Ovary (tissue), 9 donors: ENCODE results near the gene TUBB3. TPM values are rescaled to one million over a fixed set of nuclear protein-coding genes. Genes with fewer than 3 reads are reported as not detected.

Experiments used
- DNase-seq, 5 donors: peaks; one replicate each; pipeline ENCODE4 v3.0.0-alpha.2; 2019 to 2020
- H3K27ac ChIP-seq, 2 donors: fragments of 200-600 bp; one replicate each; pipeline versions ENCODE4 v1.5.1 to v1.8.0; 2019 to 2022
- H3K27me3 ChIP-seq: fragments of 200-600 bp; one replicate; pipeline ENCODE4 v1.8.0; 2022
- H3K36me3 ChIP-seq: fragments of 200-600 bp; sonication (generic); one replicate; pipeline ENCODE4 v1.5.1; 2019
- H3K4me1 ChIP-seq: one replicate; pipeline ENCODE4 v1.8.1; 2013; ENCODE audit warnings: mild to moderate bottlenecking, moderate library complexity; ENCODE audit not compliant: insufficient read depth
- H3K4me3 ChIP-seq: fragments of 200-600 bp; sonication (generic); one replicate; pipeline ENCODE4 v1.5.1; 2017
- H3K9me3 ChIP-seq, 2 donors: fragments of 200-600 bp in 1 of 2; sonication (generic) in 1 of 2; one replicate each; pipeline versions ENCODE4 v1.5.1 to v1.8.1; 2013 to 2019; ENCODE audit warnings: mild to moderate bottlenecking in 1 of 2, moderate library complexity in 1 of 2
- EP300 ChIP-seq: sonication (generic); formaldehyde crosslinking; IDR thresholded peaks from one replicate; pipeline ENCODE4 v1.6.1; 2017; ENCODE audit warnings: antibody characterized with exemption
- POLR2A ChIP-seq: fragments of 450-650 bp; IDR thresholded peaks from one replicate; pipeline ENCODE4 v1.6.1; 2017; ENCODE audit warnings: antibody characterized with exemption, mild to moderate bottlenecking, moderate library complexity
- WGBS, 3 donors: extraction: QIAGEN DNeasy Blood & Tissue Kit in 1 of 3; methylation state at CpG; one replicate each; pipeline versions ENCODE4 v1.1.5 to v1.1.7; 2013 to 2017; 5-methylcytosine and 5-hydroxymethylcytosine counted together
- intact Hi-C, 4 donors: fragments of 100-400 bp; cut with DNase I; formaldehyde crosslinking; loops; one replicate each; pipeline versions ENCODE4 v1.11.0 to v1.15.1; 2022 to 2023
- polyA plus RNA-seq, 2 donors: library from polyadenylated mRNA; stranded (reverse); fragments of 200-250 nt in 1 of 2; fragments of 350-450 nt in 1 of 2; fragmentation: Illumina TruSeq in 1 of 2; extraction: RNeasy Lipid Tissue Mini Kit (QIAGEN cat#74804) in 1 of 2; gene quantifications; one replicate each; pipeline ENCODE4 v1.2.3, GENCODE V29; 2013 to 2014
- total RNA-seq, 7 donors: library from RNA; depleted of rRNA in 2 of 7; stranded (reverse); fragments of >200 nt in 2 of 7; fragmentation: NEBNext Ultra II Directional in 3 of 7; extraction: Animal tissue kit (Norgen Biotek cat#: 25700) in 3 of 7; gene quantifications; one replicate each; pipeline versions ENCODE4 v1.1.0 to v1.2.4, GENCODE V29; 2016 to 2023
- TF ChIP-seq, protein P1 (sequence below), 3 donors: fragments of 450-650 bp in 2 of 3; fragments of 200-600 bp in 1 of 3; IDR thresholded peaks; one replicate each; pipeline versions ENCODE4 v1.5.1 to v1.8.0; 2016 to 2022; ENCODE audit warnings: antibody characterized with exemption in 3 of 3, mild to moderate bottlenecking in 1 of 3
- donor health status: DM: no; HTN: no; CAD: no; lungs with moderate emphysema.
- donor health status: DM: no; HTN: no; CAD: no.
- donor health status: Bipolar disorder and iron deficiency.
- donor health status: DM: yes; HTN: yes; CAD: no.
- donor health status: DM: no; HTN: no; CAD: no.
- donor health status: DM: yes; HTN: yes; CAD: no.

Gene TUBB3
- total and polyA plus RNA-seq, 9 donors: 0.73 to 22.6 (median 2.5) TPM

DNA sequence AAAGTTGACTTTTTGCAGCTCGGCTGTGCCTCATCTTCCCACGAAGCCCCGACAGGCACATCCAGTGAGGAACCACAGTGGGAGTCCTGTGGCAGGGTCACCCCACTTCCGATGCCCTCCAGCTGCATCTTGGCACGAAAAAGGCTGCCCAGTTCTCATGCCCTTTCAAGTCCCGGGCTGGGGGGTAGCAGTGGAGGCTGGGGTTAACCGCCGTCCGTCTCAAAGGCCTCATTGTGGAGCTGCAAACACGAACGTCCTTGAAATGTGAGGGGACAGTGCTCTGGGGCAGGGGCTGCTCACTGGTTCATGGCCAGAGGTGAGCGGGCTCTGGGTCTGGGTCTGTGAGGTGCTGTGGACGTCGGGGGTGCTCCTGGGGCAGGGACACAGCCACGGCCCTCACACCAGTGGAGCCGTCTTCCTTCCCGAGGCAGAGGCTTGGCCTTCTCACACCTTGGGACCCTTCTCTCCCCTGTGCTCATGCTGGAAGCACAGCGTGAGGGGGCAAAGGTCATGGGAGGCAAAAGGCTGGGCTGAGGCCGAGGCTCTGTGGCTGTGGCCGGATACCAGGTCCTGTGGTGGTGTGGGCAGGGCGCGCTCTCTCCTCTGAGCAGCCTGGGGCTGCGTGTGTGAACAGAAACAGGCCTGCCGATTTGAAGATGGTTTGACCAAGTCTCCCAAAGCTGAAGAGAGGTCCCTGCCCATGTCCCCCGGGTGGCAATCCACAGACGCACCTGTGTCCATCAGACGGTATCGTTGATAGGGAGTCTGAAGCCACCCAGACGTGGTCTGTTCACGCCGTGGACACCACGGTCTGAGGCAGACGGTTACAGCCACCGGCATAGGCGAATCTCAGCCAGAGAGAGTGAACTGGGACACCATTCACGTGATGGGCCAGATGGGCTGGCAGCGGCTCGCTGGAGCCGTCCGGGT lies 7.6 kb upstream of the TUBB3 start:
- no peaks in the 10 kb centered on the region for H3K36me3 ChIP-seq
- no peaks in the 10 kb centered on the region for H3K27me3 ChIP-seq
- no peak overlapping the region for H3K27ac ChIP-seq
- H3K9me3 ChIP-seq: no peaks in the 10 kb centered on the region
- intact Hi-C loops: no loop called here
- TF ChIP-seq EP300 (no peak), POLR2A (no peak)
- TF ChIP-seq, protein P1, sequence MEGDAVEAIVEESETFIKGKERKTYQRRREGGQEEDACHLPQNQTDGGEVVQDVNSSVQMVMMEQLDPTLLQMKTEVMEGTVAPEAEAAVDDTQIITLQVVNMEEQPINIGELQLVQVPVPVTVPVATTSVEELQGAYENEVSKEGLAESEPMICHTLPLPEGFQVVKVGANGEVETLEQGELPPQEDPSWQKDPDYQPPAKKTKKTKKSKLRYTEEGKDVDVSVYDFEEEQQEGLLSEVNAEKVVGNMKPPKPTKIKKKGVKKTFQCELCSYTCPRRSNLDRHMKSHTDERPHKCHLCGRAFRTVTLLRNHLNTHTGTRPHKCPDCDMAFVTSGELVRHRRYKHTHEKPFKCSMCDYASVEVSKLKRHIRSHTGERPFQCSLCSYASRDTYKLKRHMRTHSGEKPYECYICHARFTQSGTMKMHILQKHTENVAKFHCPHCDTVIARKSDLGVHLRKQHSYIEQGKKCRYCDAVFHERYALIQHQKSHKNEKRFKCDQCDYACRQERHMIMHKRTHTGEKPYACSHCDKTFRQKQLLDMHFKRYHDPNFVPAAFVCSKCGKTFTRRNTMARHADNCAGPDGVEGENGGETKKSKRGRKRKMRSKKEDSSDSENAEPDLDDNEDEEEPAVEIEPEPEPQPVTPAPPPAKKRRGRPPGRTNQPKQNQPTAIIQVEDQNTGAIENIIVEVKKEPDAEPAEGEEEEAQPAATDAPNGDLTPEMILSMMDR (IDR thresholded peaks at IDR 0.05): no peak
- DNase-seq: no peak
- no peak overlapping the region for H3K4me3 ChIP-seq
- 58 to 70% (median 66%) methylated on average over 40 of the region's 40 CpGs for WGBS, 3 donors
- H3K4me1 ChIP-seq: peaks cover 8% of the 10 kb centered on the region

DNA sequence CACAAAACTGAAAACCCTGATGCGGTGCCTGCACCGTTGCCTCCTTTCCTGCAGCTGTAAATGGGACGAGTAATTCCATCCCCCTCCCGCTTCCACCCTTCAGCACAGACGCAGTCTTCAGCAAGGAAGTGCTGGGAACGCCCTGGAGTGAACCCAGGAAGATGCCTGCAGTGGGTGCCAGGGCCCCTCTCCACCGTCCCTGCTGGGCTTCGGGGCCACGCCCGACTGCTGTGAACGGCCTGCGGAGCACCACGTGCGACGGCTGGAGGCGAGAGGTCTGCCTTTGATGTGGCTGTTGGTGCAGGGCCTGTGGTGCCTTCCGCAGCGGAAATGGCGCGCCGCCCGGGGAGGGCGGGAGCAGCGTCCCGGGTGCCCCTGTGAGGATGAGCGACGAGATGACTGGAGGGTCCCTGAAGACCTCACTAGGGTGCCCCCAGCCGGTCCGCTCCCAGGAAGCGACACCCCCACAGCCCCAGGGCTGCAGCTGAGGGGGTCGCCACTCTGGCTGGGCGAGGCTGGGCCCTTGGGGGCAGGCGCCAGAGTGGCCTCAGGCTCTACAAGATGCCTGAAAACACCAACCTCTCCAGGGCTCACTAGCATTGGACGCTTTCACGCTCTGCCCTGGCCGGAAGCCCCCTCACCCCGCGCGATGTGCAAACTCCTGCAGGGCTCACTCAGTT lies 5.2 kb upstream of the TUBB3 start:
- DNase-seq: peak; percentile 68 to 83 (median 72)
- no peak overlapping the region for H3K27ac ChIP-seq
- H3K4me1 ChIP-seq: peaks cover 8% of the 10 kb centered on the region
- intact Hi-C loops: no loop called here
- no peak for TF ChIP-seq POLR2A
- TF ChIP-seq, protein P1 (IDR thresholded peaks at IDR 0.05): no peak
- no peak for TF ChIP-seq EP300
- no peaks in the 10 kb centered on the region for H3K27me3 ChIP-seq
- peak overlapping the region; percentile 19 for H3K4me3 ChIP-seq
- WGBS, 3 donors: 0 to 1% (median 0%) methylated on average over 39 of the region's 39 CpGs
- H3K9me3 ChIP-seq: no peaks in the 10 kb centered on the region
- H3K36me3 ChIP-seq: no peaks in the 10 kb centered on the region

- intact Hi-C loops: no loop called here
- H3K27ac ChIP-seq: no peak within 1 kb of the TSS
- WGBS, 3 donors: 5 to 7% (median 7%) methylated on average over 22 to 23 of the region's 23 CpGs
- DNase-seq: peak in 1 of 5 donors; percentile 53
- no peaks in the 10 kb centered on the region for H3K27me3 ChIP-seq
- H3K4me1 ChIP-seq: peaks cover 12% of the 10 kb centered on the region
- peak within 1 kb of the TSS; percentile 19 for H3K4me3 ChIP-seq
- no peaks in the 10 kb centered on the region for H3K36me3 ChIP-seq
- TF ChIP-seq POLR2A: no peak
- TF ChIP-seq, protein P1 (IDR thresholded peaks at IDR 0.05): peak in 2 of 3 donors; percentile 17 to 42
- no peaks in the 10 kb centered on the region for H3K9me3 ChIP-seq
Measured at GRCh38 chr16:89918453-89919347, 4.4 kb upstream of the TUBB3 start, which contains the start of gene MC1R. Gene MC1R, plus strand, starts transcription at chr16:89918862. Its CDS starts 397 bp downstream, at chr16:89919259.
